DMS53 treated with DMSO at 0.1 percent for 48 hours (cell line): Measurements from ENCODE around the gene SLC37A1.

Experiments used
- DNase-seq: peaks from one replicate; lab custom pipeline; 2025; ENCODE audit not compliant: unreplicated experiment; lab: John Stamatoyannopoulos, UW

SLC37A1 gene

GRCh38 chr21:42525676-42526378, 12.2 kb downstream of the SLC37A1 start:
- no peak for DNase-seq

DNA sequence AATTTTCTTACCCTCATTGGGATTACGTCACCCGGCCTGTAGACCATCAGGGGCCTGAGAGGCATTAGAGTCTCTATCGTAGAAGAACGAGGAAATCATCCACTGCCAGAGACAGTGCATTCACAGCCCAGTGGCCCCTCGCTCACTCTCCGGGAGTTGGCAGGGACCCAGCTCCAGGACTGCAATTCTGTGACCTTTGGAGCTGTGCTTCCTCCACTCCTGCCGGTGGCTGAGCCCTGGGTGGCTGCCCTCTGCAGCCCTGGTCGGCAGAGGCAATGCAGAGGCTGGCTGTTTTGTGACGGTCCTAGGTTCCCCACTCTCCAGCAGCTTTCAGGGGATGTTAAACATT, 12.7 kb downstream of the SLC37A1 start:
- DNase-seq: no peak

GRCh38 chr21:42527127-42527488, 13.5 kb downstream of the SLC37A1 start:
- no peak for DNase-seq

GRCh38 chr21:42527489-42528158, 14.0 kb downstream of the SLC37A1 start:
- no peak for DNase-seq

DNA sequence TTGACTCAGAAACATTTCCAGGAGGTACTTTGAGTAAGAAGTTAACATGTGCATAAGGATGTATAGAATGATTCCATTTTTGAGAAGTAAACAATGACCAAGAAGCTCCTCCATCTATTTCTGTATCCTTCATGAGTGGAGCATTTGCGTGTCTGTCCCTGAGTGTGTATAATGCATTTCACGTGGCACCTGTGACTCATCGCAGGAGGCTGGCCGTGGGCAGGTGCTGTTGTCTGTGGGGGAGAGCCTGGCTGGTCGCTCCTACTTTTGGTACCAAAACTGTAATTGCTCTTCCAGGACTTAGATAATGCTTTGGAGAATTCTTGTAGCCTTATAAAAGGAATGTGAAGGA, 16.5 kb downstream of the SLC37A1 start:
- DNase-seq: no peak

GRCh38 chr21:42531771-42532170, 18.1 kb downstream of the SLC37A1 start:
- DNase-seq: no peak

DNA sequence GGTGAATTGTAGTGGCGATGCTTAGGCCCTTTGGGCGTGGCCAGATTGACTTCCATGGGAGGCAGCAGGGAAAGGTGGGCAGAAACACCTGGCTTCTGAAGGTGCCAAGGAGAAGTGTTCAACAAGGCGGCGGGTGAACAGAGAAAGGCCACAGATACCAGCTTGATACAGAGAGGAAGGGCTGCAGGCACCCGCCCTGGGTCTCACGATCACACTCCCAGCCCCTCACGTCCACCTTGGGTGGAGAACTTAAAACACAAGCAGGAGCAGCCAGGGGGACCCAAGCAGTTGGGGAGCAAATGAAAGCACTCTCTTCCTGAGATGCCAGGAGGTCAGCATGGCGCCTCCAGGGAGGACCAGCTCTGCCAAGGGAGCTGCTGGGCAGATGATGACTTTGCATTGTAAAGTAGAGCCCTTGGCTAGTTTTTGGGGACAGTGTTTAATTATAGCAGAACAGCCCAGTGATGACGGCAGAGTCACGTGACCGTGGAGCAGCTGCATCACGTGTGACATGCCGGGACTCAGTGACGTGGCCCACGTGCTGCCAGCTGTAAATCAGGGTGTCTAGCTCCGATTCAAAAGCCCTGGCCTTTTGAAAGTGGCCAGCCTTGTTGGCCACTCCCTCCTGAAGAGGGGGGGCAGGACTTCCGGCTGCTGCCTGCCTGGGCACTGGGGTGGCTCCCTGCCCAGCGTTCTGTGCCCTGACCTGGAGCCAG, 19.0 kb downstream of the SLC37A1 start:
- DNase-seq: no peak

DNA sequence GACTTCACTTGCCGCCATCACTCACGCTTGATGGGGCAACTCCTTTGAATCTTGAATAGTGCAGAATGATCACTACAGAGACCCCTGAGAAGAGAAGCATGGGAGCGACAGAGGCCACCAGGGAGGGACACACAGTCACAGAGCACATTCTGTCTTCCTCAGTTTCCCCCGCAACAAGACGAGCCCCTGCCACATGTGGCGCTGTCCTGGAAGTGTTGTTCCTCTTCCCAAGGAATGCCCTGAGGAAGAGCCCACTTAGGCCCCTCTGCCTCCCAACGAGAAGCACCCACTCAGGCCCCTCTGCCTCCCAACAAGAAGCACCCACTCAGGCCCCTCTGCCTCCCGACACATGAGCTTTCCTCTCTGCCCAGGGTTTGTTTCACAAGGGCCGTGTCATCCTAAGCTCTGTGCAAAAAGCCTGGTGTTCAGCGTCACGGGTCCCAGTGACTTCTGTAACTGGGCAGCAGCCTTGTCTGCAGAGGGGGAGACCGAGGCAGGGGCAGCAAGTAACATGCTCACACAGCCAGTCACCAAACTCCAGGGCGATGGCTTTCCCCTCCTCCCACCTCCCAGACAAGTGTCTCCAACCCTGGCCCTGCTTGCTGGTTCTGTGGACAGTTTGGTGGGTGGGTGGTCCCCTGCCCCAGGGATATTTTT, 19.8 kb downstream of the SLC37A1 start:
- DNase-seq: no peak

- DNase-seq: no peak
Measured at GRCh38 chr21:42533963-42534355, 20.3 kb downstream of the SLC37A1 start.

DNA sequence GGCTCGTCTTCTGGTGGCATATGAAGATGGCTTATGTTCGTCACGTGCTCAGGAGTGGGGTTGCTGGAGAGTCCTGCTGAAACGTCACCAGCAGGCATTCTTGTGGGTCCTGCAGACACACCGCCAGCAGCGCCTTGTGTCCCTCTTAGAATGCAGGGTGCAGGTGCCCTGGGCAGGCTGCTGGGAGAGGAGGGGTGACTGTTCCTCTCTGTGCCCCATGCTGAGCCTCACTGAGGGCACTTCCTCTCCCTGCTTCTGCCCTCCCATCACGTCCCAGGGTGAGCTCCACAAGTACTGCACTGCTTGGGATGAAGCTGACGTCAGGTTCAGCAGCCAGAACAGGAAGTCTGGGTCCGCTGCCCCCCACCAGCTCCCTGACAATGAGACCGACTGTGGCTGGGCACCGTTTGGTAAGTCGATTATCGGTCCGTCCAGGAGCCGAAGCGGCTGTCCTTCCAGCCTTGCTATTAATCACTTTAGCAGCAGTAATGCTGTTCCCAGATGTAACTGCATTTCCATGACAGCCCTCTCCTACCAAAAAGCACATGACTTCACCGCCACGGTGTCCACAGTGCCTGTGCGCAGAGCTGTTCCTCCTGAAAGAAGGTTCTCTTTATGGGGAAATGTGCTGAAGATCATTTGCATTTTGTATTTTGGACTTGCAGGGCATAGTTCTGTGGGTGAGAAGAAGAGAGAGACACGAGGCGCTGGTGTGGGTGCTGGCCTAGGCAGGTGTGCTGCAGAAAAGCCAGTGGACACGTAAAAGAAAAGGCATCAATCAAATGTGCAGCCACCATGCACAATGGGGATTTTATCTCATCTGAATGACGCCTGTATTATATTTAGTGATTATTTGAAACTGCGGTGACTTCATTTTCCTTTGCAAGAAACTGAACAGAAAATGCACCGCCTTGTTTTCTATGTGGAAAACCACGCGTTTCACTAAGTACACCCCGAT, 21.0 kb downstream of the SLC37A1 start:
- no peak for DNase-seq

GRCh38 chr21:42535602-42536171, 22.0 kb downstream of the SLC37A1 start:
- no peak for DNase-seq

DNA sequence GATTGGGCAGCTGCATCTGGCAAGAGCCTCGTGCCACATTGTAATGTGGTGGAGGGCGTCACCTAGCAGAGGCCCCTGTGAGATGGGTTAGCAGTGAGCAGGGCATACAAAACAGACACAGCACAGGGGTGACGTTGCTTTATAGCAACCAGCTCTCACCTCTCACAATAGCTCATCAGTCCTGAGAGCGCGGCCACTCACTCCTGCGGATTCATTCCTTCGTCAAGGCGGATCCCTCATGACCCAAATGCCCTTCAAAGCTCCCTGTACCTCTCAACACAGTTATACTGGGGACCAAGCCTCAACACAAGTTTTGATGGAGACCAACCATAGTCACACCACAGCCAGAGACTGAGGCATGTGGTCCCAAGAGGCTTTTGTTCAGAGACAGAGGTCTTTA, 22.9 kb downstream of the SLC37A1 start:
- no peak for DNase-seq

GRCh38 chr21:42537106-42537742, 23.6 kb downstream of the SLC37A1 start:
- DNase-seq: no peak

GRCh38 chr21:42538479-42539275, 25.0 kb downstream of the SLC37A1 start:
- DNase-seq: no peak

- DNase-seq: no peak
Measured at GRCh38 chr21:42539342-42539741, 25.7 kb downstream of the SLC37A1 start.

DNA sequence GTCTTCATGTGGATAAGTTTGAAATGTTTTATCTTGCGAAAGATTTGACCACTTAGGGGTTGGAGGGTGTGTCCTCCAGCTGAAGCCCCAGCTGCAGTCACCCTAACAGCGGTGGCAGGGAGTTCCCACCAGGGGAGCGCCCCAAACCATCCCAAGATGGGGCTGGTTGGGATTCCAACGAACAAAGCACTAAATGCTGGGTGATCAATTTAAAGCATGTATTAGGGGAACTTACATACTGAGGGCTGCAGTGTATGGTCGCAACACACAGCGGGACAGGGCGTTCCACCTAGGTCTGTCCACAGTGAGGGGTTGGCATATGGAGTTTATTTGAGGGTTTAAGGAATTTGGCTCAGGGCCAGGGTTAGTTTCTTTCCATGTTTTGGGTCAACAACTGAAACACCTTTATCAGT, 26.3 kb downstream of the SLC37A1 start:
- no peak for DNase-seq

DNA sequence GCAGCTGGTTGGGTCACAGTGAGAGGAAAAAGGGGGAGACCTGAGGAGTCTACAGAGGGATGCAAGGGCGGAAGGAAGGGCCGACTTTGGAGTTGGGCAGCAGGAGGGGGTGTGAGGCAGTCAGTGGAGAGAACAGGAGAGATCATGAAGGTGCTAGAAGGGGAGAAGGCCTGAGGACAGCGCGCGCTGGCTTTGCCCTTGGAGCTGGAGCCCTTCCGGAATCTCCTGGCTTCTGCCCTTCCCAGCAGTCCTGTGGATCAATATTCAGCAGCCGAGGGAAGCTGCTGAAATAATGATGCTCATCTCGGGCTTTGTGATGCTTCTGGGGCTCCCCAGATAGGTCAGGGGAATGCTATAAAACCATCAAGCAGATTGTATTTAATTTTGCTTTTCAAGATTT, 26.7 kb downstream of the SLC37A1 start:
- no peak for DNase-seq

GRCh38 chr21:42541174-42541573, 27.5 kb downstream of the SLC37A1 start:
- no peak for DNase-seq

DNA sequence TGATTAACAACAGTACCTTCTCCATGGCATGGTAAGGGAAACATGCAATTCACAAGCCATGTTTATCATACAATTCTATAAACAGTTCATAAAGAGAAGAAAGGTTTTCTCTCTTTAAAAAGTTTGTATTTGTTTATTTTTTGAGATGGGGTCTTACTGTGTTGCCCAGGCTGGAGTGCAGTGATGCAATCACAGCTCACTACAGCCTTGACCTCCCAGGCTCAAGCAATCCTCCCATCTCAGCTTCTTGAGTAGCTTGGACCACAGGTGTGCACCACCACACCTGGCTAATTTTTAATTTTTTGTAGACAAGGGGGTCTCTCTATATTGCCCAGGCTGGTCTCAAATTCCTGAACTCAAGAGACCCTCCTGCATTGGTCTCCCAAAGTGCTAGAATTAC, 28.0 kb downstream of the SLC37A1 start:
- DNase-seq: no peak
